ENCODE data around the gene LCA5L.

- TF ChIP-seq POLR2A (IDR thresholded peaks at IDR 0.05) (no peak), CTCF (IDR thresholded peaks at IDR 0.05) (no peak)
Observed at GRCh38 chr21:39466584-39466983, 21.0 kb upstream of the LCA5L start.

Measured in thyroid gland (tissue), 4 donors.